Thyroid gland (tissue), 4 donors: Measurements from ENCODE around the gene BZW1.

Experiments
- CTCF ChIP-seq, 6 experiments: fragments of 200-600 bp in 3 of 6; fragments of 450-650 bp in 3 of 6; sonication (generic) in 3 of 6; IDR thresholded peaks; one replicate each; pipeline ENCODE4 v1.5.1; 2016 to 2019; ENCODE audit warnings: antibody characterized with exemption in 6 of 6, mild to moderate bottlenecking in 2 of 6, inconsistent platforms in 1 of 6, moderate library complexity in 1 of 6
- POLR2A ChIP-seq, 2 donors: fragments of 450-650 bp; IDR thresholded peaks; one replicate each; pipeline ENCODE4 v1.6.1; 2017; ENCODE audit warnings: antibody characterized with exemption in 2 of 2, mild to moderate bottlenecking in 2 of 2, moderate library complexity in 1 of 2

GRCh38 chr2:200847939-200848338, 36.2 kb downstream of the BZW1 start:
- no peak for TF ChIP-seq POLR2A (IDR thresholded peaks at IDR 0.05)
- no peak for TF ChIP-seq CTCF (IDR thresholded peaks at IDR 0.05)
